ENCODE data around the gene TMEM109.
A peak's percentile ranks its signal among the peaks of the same experiment; 100 is the strongest.

TMEM109 gene

GRCh38 chr11:60910711-60911380 is 3.1 kb upstream of the TMEM109 start:
- no peak for DNase-seq

- no peak for DNase-seq
Observed at GRCh38 chr11:60912223-60912850, 1.6 kb upstream of the TMEM109 start.

- DNase-seq: no peak
Observed at GRCh38 chr11:60912851-60913528, 968 bp upstream of the TMEM109 start.

- peak in 1 of 2 experiments; percentile 18 for DNase-seq
Observed at GRCh38 chr11:60914633-60915247, 782 bp downstream of the TMEM109 start.

GRCh38 chr11:60915248-60915914 is 1.4 kb downstream of the TMEM109 start:
- DNase-seq: peak; percentile 62 to 70

GRCh38 chr11:60916669-60917206 is 2.8 kb downstream of the TMEM109 start:
- no peak for DNase-seq

GRCh38 chr11:60917267-60917666 is 3.3 kb downstream of the TMEM109 start:
- DNase-seq: no peak

GRCh38 chr11:60918251-60918938 is 4.4 kb downstream of the TMEM109 start:
- no peak for DNase-seq

- no peak for DNase-seq
Observed at GRCh38 chr11:60918939-60919265, 4.9 kb downstream of the TMEM109 start.

GRCh38 chr11:60919320-60919719 is 5.4 kb downstream of the TMEM109 start:
- no peak for DNase-seq

- DNase-seq: no peak
Observed at GRCh38 chr11:60919956-60920355, 6.0 kb downstream of the TMEM109 start.

- no peak for DNase-seq
Observed at GRCh38 chr11:60921259-60921658, 7.3 kb downstream of the TMEM109 start.

GRCh38 chr11:60921777-60922335 is 7.9 kb downstream of the TMEM109 start:
- DNase-seq: no peak

GRCh38 chr11:60922906-60923305 is 8.9 kb downstream of the TMEM109 start:
- DNase-seq: no peak

- no peak for DNase-seq
Observed at GRCh38 chr11:60923326-60923725, 9.4 kb downstream of the TMEM109 start.

- DNase-seq: no peak
Observed at GRCh38 chr11:60923800-60924109, 9.8 kb downstream of the TMEM109 start.

- DNase-seq: no peak
Observed at GRCh38 chr11:60924110-60924905, 10.3 kb downstream of the TMEM109 start, which contains the start of gene TMEM132A. TSS of gene TMEM132A (plus strand) at chr11:60924460. CDS start at chr11:60924634, 174 bp downstream.

- DNase-seq: no peak
Observed at GRCh38 chr11:60924906-60925853, 11.2 kb downstream of the TMEM109 start.

GRCh38 chr11:60925868-60926267 is 11.9 kb downstream of the TMEM109 start:
- DNase-seq: no peak

- DNase-seq: no peak
Observed at GRCh38 chr11:60926500-60926899, 12.5 kb downstream of the TMEM109 start.
